B cell (primary cell): ENCODE data around the gene ADAMTS18.

Source experiments
- CTCF ChIP-seq: fragments of 200-600 bp; IDR thresholded peaks from one replicate; pipeline ENCODE4 v1.8.0; 2022; ENCODE audit warnings: antibody characterized with exemption, mild to moderate bottlenecking
- EZH2 ChIP-seq: IDR thresholded peaks from 2 replicates; pipeline ENCODE4 v1.6.1; 2012; ENCODE audit warnings: borderline replicate concordance, low read depth, mild to moderate bottlenecking, moderate library complexity, low read length; ENCODE audit not compliant: insufficient read depth, poor library complexity, severe bottlenecking

GRCh38 chr16:77375396-77375795 is 59.4 kb downstream of the ADAMTS18 start:
- TF ChIP-seq CTCF, result no peak
- no peak for TF ChIP-seq EZH2
